Panc1 (cell line): Measurements from ENCODE around the gene NTRK1. TPM values are rescaled to one million over a fixed set of nuclear protein-coding genes. Genes with fewer than 3 reads are reported as not detected.

ENCODE experiments used
- ATAC-seq: fragments of 200-7000 bp; cut with Tn5 transposase; 2 replicates; pipeline ENCODE4 v1.9.1; 2020; ENCODE audit warnings: mild to moderate bottlenecking, moderate library complexity
- BruUV-seq: library from RNA; stranded (reverse); fragments of 400-500 nt; replicated peaks from 2 replicates; lab custom pipeline; 2021; lab: Mats Ljungman, UMichigan
- CTCF ChIA-PET: fragments of 300-600 bp; sonication (Branson Sonifier 250); formaldehyde crosslinking; loops from one replicate; lab custom pipeline; 2022; ENCODE audit warnings: antibody characterized with exemption; lab: Charles Lee
- POLR2A ChIA-PET: fragments of 300-600 bp; sonication (Branson Sonifier 250); formaldehyde crosslinking; loops from one replicate; lab custom pipeline; 2022; ENCODE audit warnings: antibody characterized with exemption; lab: Charles Lee
- DNase-seq: peaks from one replicate; pipeline ENCODE4 v3.0.0-alpha.2; 2010; ENCODE audit warnings: low read depth, low spot score
- H3K27ac ChIP-seq: 2 replicates; pipeline ENCODE4 v1.5.1; 2011; ENCODE audit warnings: mild to moderate bottlenecking, low read length, inconsistent platforms
- H3K27me3 ChIP-seq: fragments of 200-500 bp; sonication (Bioruptor generic); 2 replicates; pipeline ENCODE4 v1.6.0; 2014; ENCODE audit warnings: low read length, inconsistent platforms; ENCODE audit not compliant: control insufficient read depth, insufficient read depth
- H3K36me3 ChIP-seq: fragments of 200-500 bp; sonication (Bioruptor generic); 2 replicates; pipeline ENCODE4 v1.5.1; 2014; ENCODE audit warnings: inconsistent platforms, mild to moderate bottlenecking, low read length, moderate library complexity; ENCODE audit not compliant: control insufficient read depth, insufficient read depth
- H3K4me1 ChIP-seq: 2 replicates; pipeline ENCODE4 v1.5.1; 2011; ENCODE audit warnings: inconsistent platforms, mild to moderate bottlenecking, low read length, moderate library complexity; ENCODE audit not compliant: control insufficient read depth, insufficient read depth
- H3K4me3 ChIP-seq, 2 experiments: 2 replicates each; pipeline ENCODE4 v1.5.1; 2011 to 2012; ENCODE audit warnings: low read depth in 2 of 2, low read length in 2 of 2, mild to moderate bottlenecking in 2 of 2, inconsistent platforms in 1 of 2, moderate library complexity in 1 of 2
- H3K9me3 ChIP-seq: fragments of 200-500 bp; sonication (Bioruptor generic); 2 replicates; pipeline ENCODE4 v1.5.1; 2014; ENCODE audit warnings: low read depth, mild to moderate bottlenecking, inconsistent platforms, low read length, moderate library complexity; ENCODE audit not compliant: control insufficient read depth, insufficient read depth
- POLR2AphosphoS5 ChIP-seq: IDR thresholded peaks from 2 replicates; pipeline ENCODE4 v1.6.1; 2012; ENCODE audit warnings: mild to moderate bottlenecking, low read depth, low read length, moderate library complexity
- SIN3A ChIP-seq: IDR thresholded peaks from 2 replicates; pipeline ENCODE4 v1.6.1; 2012; ENCODE audit warnings: low read depth, mild to moderate bottlenecking, low read length, moderate library complexity, borderline replicate concordance; ENCODE audit not compliant: insufficient read depth
- TCF7L2 ChIP-seq: IDR thresholded peaks from 2 replicates; pipeline ENCODE4 v1.6.1; 2011; ENCODE audit warnings: mild to moderate bottlenecking, low read depth, low read length, inconsistent platforms
- in situ Hi-C: cut with HindIII; loops from 2 replicates; pipeline ENCODE4 v1.10.0; 2016; ENCODE audit warnings: low sequenced_read_pairs, low pct_unique_long_range_greater_than_20kb
- intact Hi-C: fragments of 100-400 bp; cut with micrococcal nuclease; formaldehyde crosslinking; loops from one replicate; pipeline ENCODE4 v1.10.0; 2022; ENCODE audit not compliant: unreplicated experiment
- total RNA-seq: library from RNA; stranded (reverse); gene quantifications from one replicate; pipeline ENCODE4 v1.2.1, GENCODE V29; 2021; ENCODE audit not compliant: unreplicated experiment
- TF ChIP-seq, protein P1 (sequence below), 2 experiments: IDR thresholded peaks; 2 replicates each; pipeline ENCODE4 v1.6.1; 2011 to 2012; ENCODE audit warnings: low read depth in 2 of 2, control low read depth in 1 of 2, low read length in 1 of 2, mild to moderate bottlenecking in 1 of 2, moderate library complexity in 1 of 2; ENCODE audit not compliant: insufficient read depth in 1 of 2
- TF ChIP-seq, protein P2 (sequence below): fragments of 450-650 bp; IDR thresholded peaks from 2 replicates; pipeline ENCODE4 v1.5.1; 2017; ENCODE audit warnings: mild to moderate bottlenecking

NTRK1 gene
- total RNA-seq, 1 experiment from 2014 or later, result 0.21 TPM

DNA sequence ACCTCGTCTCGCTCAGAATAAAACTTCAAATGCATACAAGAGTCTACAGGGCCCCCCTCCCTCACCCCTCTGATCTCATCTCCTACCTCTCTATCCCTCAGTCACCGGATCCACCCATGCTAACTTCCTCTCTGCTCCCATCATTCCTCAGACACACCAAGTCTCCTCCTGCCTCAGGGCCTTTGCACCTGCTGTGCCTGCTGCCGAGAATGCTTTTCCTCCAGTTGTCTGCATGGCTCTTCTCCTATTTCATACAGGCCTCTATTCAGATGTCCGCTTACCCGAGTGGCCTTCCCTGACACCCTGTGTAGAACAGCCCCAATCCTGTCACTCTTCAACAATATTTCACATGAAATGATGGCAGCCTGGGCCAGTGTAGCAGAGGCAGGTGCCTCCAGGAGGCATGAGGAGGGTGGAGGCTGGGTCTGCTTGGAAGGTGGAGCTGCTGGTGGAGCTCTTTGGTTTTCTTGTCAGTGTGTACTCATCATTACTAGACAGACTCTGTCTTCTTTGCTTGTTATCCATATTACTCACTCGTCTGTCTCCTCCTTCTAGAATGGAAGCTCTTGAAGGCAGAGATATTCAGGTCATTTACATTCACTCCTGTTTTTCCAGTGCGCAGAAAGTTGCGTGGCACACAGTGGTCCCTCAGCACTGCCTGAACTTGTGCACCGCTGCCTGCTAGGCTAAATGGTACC lies 48.2 kb upstream of the NTRK1 start:
- POLR2A ChIA-PET, result interaction anchor here (0.6 kb wide), 1 partner anchor 22 kb away, joined by 6 read pairs; no protein-coding TSS in a partner anchor
- no peak for ATAC-seq
- TF ChIP-seq, protein P1, sequence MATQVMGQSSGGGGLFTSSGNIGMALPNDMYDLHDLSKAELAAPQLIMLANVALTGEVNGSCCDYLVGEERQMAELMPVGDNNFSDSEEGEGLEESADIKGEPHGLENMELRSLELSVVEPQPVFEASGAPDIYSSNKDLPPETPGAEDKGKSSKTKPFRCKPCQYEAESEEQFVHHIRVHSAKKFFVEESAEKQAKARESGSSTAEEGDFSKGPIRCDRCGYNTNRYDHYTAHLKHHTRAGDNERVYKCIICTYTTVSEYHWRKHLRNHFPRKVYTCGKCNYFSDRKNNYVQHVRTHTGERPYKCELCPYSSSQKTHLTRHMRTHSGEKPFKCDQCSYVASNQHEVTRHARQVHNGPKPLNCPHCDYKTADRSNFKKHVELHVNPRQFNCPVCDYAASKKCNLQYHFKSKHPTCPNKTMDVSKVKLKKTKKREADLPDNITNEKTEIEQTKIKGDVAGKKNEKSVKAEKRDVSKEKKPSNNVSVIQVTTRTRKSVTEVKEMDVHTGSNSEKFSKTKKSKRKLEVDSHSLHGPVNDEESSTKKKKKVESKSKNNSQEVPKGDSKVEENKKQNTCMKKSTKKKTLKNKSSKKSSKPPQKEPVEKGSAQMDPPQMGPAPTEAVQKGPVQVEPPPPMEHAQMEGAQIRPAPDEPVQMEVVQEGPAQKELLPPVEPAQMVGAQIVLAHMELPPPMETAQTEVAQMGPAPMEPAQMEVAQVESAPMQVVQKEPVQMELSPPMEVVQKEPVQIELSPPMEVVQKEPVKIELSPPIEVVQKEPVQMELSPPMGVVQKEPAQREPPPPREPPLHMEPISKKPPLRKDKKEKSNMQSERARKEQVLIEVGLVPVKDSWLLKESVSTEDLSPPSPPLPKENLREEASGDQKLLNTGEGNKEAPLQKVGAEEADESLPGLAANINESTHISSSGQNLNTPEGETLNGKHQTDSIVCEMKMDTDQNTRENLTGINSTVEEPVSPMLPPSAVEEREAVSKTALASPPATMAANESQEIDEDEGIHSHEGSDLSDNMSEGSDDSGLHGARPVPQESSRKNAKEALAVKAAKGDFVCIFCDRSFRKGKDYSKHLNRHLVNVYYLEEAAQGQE (IDR thresholded peaks at IDR 0.05; ENCODE audit: insufficient read depth in 1 of 2, low read depth in 2 of 2, low read length in 1 of 2), result no peak
- TF ChIP-seq SIN3A (no peak), TCF7L2 (no peak), POLR2AphosphoS5 (no peak)
- TF ChIP-seq, protein P2, sequence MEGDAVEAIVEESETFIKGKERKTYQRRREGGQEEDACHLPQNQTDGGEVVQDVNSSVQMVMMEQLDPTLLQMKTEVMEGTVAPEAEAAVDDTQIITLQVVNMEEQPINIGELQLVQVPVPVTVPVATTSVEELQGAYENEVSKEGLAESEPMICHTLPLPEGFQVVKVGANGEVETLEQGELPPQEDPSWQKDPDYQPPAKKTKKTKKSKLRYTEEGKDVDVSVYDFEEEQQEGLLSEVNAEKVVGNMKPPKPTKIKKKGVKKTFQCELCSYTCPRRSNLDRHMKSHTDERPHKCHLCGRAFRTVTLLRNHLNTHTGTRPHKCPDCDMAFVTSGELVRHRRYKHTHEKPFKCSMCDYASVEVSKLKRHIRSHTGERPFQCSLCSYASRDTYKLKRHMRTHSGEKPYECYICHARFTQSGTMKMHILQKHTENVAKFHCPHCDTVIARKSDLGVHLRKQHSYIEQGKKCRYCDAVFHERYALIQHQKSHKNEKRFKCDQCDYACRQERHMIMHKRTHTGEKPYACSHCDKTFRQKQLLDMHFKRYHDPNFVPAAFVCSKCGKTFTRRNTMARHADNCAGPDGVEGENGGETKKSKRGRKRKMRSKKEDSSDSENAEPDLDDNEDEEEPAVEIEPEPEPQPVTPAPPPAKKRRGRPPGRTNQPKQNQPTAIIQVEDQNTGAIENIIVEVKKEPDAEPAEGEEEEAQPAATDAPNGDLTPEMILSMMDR, result no peak
- in situ Hi-C loops, result no loop called here
- CTCF ChIA-PET, result interaction anchor here (0.6 to 0.7 kb wide), 2 partner anchors 27 to 225 kb away, joined by 3 read pairs; no protein-coding TSS in a partner anchor
- intact Hi-C loops, result no loop called here
- Histone ChIP-seq H3K36me3 (no peaks in the 10 kb centered on the region), H3K4me1 (peaks cover 5% of the 10 kb centered on the region; the same call in 1 of the 2 replicates), H3K9me3 (no peaks in the 10 kb centered on the region), H3K4me3 (no peak overlapping the region), H3K27me3 (no peaks in the 10 kb centered on the region), H3K27ac (no peak overlapping the region)
- no peak for DNase-seq
- no TSS peak for BruUV-seq

DNA sequence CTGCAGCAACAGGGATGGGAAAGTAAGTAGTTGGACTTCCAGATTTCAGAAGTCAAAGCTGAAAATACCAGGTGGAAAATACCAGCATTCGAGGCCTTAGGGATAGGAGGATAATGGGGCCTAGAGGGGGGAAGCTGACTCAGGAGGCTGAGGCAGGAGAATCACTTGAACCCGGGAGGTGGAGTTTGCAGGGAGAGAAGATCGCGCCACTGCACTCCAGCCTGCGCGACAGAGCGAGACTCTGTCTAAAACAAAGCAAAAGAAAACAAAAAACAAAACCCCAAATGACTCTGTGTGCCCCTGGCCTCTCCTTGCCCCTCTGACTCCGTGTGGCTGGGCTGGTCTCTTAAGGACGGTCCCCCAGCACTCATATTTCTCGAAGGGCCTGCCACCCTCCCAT lies 47.4 kb upstream of the NTRK1 start:
- no peaks in the 10 kb centered on the region for H3K9me3 ChIP-seq
- TF ChIP-seq, protein P2, result no peak
- TF ChIP-seq, protein P1 (IDR thresholded peaks at IDR 0.05; ENCODE audit: insufficient read depth in 1 of 2, low read depth in 2 of 2, low read length in 1 of 2), result no peak
- TF ChIP-seq TCF7L2 (no peak), SIN3A (no peak), POLR2AphosphoS5 (no peak)
- no peaks in the 10 kb centered on the region for H3K36me3 ChIP-seq
- peaks cover 5% of the 10 kb centered on the region; the same call in 1 of the 2 replicates for H3K4me1 ChIP-seq
- POLR2A ChIA-PET, result interaction anchor here (0.6 kb wide), 1 partner anchor 23 kb away, joined by 6 read pairs; no protein-coding TSS in a partner anchor
- ATAC-seq (no peak), DNase-seq (no peak)
- peak overlapping the region; percentile 30 to 52 for H3K4me3 ChIP-seq
- no TSS peak for BruUV-seq
- peak overlapping the region; percentile 52; the same call in 1 of the 2 replicates for H3K27ac ChIP-seq
- intact Hi-C loops, result no loop called here
- in situ Hi-C loops, result no loop called here
- no peaks in the 10 kb centered on the region for H3K27me3 ChIP-seq
- CTCF ChIA-PET, result interaction anchor here (0.7 kb wide), 1 partner anchor 226 kb away, joined by 3 read pairs; no protein-coding TSS in a partner anchor
